HG03064 (cell line): Measurements from ENCODE around the gene CSF1.
"Not testable (repeated sequence)": the region's sequence is repeated elsewhere in the genome, so short reads cannot be mapped to it uniquely, and the experiment has no call there.

Source experiments
- ATAC-seq: cut with Tn5 transposase; IDR thresholded peaks from one replicate; pipeline ENCODE4 v1.9.1; 2021; ENCODE audit warnings: low read depth; ENCODE audit not compliant: unreplicated experiment

Gene CSF1

GRCh38 chr1:109917768-109918606 lies 7.3 kb downstream of the CSF1 start:
- ATAC-seq = no peak

GRCh38 chr1:109918671-109919070 lies 8.0 kb downstream of the CSF1 start:
- ATAC-seq = no peak

GRCh38 chr1:109919303-109919702 lies 8.7 kb downstream of the CSF1 start:
- ATAC-seq = no peak

- not testable (repeated sequence) for ATAC-seq
Observed at GRCh38 chr1:109920391-109920790, 9.7 kb downstream of the CSF1 start.

- ATAC-seq = no peak
Observed at GRCh38 chr1:109922326-109922725, 11.7 kb downstream of the CSF1 start.

GRCh38 chr1:109923131-109923945 lies 12.7 kb downstream of the CSF1 start:
- ATAC-seq = no peak

GRCh38 chr1:109923946-109924275 lies 13.3 kb downstream of the CSF1 start:
- ATAC-seq = no peak

GRCh38 chr1:109924316-109924715 lies 13.7 kb downstream of the CSF1 start:
- ATAC-seq = no peak

GRCh38 chr1:109925159-109925990 lies 14.7 kb downstream of the CSF1 start:
- no peak for ATAC-seq

- no peak for ATAC-seq
Observed at GRCh38 chr1:109926662-109927300, 16.1 kb downstream of the CSF1 start.

GRCh38 chr1:109927356-109927755 lies 16.7 kb downstream of the CSF1 start:
- no peak for ATAC-seq

- no peak for ATAC-seq
Observed at GRCh38 chr1:109927911-109928321, 17.3 kb downstream of the CSF1 start.

- ATAC-seq = no peak
Observed at GRCh38 chr1:109928591-109929111, 18.0 kb downstream of the CSF1 start.

GRCh38 chr1:109929170-109929569 lies 18.5 kb downstream of the CSF1 start:
- ATAC-seq = no peak

GRCh38 chr1:109929588-109930251 lies 19.1 kb downstream of the CSF1 start:
- ATAC-seq = no peak

- no peak for ATAC-seq
Observed at GRCh38 chr1:109930252-109930993, 19.8 kb downstream of the CSF1 start.

- ATAC-seq = no peak
Observed at GRCh38 chr1:109931189-109931731, 20.6 kb downstream of the CSF1 start.

GRCh38 chr1:109931911-109932636 lies 21.4 kb downstream of the CSF1 start:
- ATAC-seq = no peak
